ENCODE measurements around the gene LMOD3.

The LMOD3 gene

GRCh38 chr3:69090021-69090420, 32.4 kb downstream of the LMOD3 start:
- DNase-seq, result no peak

- no peak for DNase-seq
Measured at GRCh38 chr3:69088063-69088462, 34.3 kb downstream of the LMOD3 start.

DNA sequence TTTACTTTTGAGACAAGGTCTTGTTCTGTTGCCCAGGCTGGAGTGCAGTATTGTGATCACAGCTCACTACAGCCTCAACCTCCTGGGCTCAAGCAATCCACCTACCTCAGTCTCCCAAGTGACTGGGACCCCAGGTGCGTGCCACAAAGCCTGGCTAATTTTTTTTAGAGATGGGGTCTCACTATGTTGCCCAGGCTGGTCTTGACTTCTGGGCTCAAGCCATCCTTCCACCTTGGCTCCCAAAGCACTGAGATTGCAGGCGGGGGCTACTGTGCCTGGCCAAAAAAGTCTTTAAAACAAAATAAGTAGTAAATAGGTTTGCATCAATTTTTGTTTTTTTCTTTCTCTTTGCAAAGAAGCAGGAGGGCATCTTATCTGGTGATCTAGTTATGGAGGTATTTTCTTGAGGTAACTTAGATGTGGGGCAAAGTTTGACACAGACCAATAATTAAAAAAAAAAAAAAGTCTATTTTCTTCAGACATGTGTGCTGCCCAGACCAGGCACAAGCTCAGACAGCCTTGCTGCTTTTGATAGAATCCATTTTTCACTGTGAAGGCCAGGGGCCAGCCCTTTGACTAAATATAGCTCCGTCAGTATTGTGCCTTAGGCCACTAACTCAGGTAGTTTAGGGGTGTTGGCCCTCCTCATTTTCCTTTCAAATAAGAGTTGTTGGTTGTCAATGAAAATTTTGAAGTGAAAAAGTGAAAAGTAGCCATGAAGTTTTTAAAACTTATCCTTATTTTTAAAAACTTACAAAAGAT, 35.2 kb downstream of the LMOD3 start:
- DNase-seq, result no peak

GRCh38 chr3:69085833-69086722, 36.3 kb downstream of the LMOD3 start:
- peak; percentile 86 for DNase-seq

DNA sequence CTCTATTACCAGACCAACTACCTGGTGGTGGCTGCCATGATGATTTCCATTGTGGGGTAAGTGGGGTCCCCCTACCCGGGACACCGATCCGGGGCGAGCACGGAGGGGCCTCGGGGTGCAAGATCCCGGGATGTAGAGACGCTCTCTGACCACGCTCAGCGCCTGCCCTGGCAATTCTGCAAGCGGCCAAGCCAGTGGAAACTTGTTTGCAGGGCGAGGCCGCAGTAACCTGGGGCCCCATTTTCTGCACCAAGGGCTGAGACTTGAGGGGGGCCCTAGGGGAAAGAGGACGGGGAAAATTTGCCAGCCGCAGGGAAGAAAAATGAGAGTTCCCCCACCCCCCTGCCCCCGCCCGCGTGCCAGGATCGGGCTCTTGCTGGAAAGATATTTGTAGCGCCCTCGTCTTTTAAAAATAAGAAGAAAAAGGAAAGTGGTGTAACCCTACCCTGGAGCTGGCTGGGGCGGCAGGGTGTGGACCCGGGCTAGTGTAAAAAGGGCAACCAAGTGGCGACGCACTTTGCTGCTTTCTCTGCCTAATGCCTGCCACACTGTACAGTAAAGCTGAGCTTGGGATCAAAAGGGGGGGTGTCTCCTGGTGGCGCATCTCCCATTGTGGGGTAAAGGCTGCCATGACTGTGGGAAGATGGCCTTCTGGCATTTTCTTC, 37.1 kb downstream of the LMOD3 start:
- peak; percentile 37 for DNase-seq

DNA sequence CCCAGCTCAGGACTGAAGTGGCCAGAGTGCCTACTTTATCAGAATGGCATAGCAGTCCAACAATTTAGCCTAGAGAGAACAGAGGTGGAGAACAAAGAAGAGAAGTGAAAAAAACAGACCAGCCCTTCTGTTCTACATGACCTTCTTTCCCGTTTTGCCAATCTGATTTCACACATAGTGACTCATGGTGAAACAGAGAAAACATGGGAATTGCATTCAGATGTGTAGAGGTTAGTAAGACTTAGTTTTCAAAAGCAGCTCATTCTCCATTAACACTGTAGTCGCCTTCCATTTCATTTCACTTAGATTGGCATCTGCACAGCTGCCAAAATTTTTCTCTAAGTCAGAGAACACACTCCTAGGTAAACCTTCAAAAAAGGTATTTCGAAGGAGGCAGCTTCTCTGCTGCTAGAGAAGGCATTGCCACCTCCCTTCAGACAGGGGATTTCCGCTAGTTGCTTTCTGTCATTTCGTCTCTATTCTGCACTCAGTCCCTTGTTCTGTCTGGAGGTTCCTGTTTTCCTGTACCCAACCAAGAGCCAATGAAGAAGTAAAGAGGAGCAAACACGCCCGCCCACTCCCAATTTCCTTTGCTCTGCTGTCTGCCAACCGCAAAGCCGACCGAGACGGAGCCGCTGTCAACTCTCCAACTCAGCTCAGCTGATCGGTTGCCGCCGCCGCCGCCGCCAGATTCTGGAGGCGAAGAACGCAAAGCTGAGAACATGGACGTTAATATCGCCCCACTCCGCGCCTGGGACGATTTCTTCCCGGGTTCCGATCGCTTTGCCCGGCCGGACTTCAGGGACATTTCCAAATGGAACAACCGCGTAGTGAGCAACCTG, 37.8 kb downstream of the LMOD3 start, which contains the start of gene ARL6IP5:
Gene ARL6IP5, plus strand, starts transcription at position 612 of the 842 bp plus-strand sequence. Its CDS starts 111 bp downstream, at position 723.
- DNase-seq, result peak; percentile 89

- peak; percentile 35 for DNase-seq
Measured at GRCh38 chr3:69082805-69083204, 39.6 kb downstream of the LMOD3 start.

DNA sequence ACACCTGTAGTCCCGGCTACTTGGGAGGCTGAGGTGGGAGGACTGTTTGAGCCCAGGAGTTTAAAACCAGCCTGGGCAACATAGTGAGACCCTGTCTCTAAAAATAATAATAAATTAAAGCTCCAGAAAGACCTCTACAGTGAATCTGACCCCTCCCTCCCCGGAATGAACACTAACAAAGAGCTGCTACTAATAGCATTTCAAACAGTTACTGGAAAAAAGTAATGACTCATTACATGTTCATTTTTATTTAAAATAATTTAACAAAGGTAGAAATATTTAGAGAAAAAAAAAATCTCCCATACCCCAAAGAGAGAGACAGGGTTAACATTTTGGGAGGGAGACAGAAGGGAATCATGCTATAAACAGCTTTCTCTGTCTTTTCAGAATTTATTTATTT, 40.0 kb downstream of the LMOD3 start:
- DNase-seq, result no peak

GRCh38 chr3:69081583-69082262, 40.7 kb downstream of the LMOD3 start:
- DNase-seq, result no peak

DNA sequence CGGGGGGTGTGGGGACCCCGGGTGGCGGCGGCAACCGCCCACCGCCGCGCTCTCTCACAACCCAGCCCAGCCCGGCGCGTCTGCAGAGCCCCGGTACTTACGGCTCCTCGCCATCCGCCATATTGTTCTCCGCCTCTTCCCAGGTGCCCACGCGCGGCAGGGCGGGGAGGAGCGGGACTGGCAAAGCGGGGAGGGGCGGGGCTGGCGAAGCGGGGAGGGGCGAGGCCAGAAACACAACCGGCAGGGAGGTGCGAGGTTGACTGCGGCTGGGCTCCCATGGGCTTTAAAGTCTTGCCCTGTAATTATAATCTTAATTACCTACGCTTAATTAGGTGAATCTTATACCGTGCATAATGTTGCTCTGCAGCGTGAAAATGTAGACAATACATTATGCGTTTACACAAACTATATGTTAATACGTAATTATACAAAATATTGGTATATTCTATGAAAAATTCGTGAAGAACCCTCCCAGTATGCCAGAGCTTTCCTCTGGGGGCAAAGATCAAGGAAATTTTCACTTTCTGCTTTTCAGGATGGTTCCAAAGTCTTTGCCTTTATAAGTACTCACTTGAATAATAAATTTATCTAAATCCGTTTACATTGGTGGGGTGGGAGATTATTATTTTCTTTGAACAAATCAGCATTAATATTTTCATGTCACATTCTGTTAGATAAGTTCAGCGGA, 42.0 kb downstream of the LMOD3 start, which contains the start of gene UBA3:
Gene UBA3, minus strand, starts transcription at position 133 of the 688 bp plus-strand sequence. Its CDS starts 12 bp downstream, at position 121.
- peak; percentile 91 for DNase-seq

- DNase-seq, result peak; percentile 34
Measured at GRCh38 chr3:69079269-69080159, 42.9 kb downstream of the LMOD3 start.

- no peak for DNase-seq
Measured at GRCh38 chr3:69072928-69073327, 49.5 kb downstream of the LMOD3 start.

DNA sequence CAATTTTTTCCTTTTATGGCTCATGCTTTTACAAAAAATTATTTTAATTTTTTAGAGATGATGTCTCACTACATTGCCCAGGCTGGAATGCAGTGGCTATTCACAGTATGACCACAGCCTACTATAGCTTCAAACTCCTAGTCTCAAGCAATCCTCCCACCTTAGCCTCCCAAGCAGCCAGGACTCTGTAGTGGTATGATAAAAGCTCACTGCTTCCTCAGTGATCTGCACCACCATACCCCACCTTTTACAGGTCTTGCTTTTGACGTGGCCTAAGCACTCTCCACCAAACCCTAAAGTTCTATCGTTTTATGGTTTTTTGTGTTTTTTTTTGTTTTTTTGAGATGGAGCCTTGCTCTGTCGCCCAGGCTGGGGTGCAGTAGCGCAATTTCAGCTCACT, 56.3 kb downstream of the LMOD3 start:
- no peak for DNase-seq

DNA sequence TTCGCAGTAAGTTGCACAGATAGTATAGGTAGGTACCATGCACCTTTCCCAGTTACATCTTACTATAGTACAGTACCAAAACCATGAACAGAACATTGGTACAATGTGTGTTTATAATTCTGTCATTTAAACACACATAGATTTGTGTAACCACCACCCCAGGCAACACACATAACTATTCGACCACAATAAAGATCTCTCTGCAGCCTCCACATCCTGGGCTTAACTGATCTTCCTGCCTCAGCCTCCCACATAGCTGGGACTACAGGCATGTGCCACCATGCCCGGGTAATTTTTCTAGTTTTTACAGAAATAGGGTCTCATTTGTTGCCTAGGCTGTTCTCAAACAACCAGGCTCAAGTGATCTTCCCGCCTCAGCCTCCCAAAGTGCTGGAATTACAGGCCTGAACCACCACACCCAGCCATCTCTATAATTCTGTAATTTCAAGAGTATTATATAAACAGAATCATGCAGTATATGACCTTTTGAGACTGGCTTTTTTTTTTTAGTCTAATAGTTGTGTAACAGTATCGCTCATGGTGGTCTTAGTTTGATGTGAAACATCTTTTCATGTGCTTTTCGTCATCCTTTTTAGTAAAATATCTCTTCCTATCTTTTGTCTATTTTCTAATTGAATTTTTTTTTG, 57.0 kb downstream of the LMOD3 start:
- DNase-seq, result no peak

GRCh38 chr3:69063636-69064035, 58.8 kb downstream of the LMOD3 start:
- DNase-seq, result no peak

DNA sequence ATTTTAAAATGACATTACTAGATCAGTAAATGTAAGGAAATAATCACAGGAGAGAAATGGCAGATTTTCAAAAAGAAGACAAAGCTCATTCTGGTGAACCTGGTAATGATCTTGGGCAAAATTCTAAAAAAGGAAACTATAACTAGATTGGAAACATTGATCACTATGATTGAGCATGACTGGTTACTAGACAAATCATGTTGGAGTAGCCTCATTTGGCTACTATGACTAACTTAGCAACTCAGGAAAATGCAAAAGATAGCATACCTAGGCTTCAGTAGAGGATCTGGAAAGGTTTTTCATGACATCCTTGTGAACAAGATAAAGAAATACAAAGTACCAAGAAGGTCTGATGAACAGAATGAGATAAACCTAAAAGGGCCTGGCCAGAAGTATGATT, 62.7 kb downstream of the LMOD3 start:
- DNase-seq, result no peak

DNA sequence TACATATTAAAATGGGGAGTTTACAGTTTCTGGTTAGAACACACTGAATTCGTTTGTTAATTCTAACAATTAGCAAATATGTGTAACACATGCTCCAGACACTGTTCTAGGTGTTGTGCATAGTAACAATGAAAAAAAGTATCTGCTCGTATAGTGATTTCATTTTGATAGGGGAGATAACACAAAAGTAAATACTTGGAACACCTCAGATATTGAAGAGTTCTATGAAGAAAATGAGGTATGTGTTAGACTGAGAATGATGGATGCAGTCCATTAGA, 63.5 kb downstream of the LMOD3 start:
- DNase-seq, result no peak

- no peak for DNase-seq
Measured at GRCh38 chr3:69058180-69058946, 64.0 kb downstream of the LMOD3 start.
